HG03108 (cell line): ENCODE results near the gene SSU72.
"Not testable (repeated sequence)": the region's sequence is repeated elsewhere in the genome, so short reads cannot be mapped to it uniquely, and the experiment has no call there.

Source experiments
- ATAC-seq: cut with Tn5 transposase; IDR thresholded peaks from one replicate; pipeline ENCODE4 v1.9.1; 2021; ENCODE audit warnings: moderate library complexity; ENCODE audit not compliant: unreplicated experiment

Gene SSU72

GRCh38 chr1:1561801-1562470 is 12.7 kb downstream of the SSU72 start:
- no peak for ATAC-seq

- no peak for ATAC-seq
Measured at GRCh38 chr1:1560178-1560577, 14.5 kb downstream of the SSU72 start.

GRCh38 chr1:1559066-1559465 is 15.6 kb downstream of the SSU72 start:
- no peak for ATAC-seq

GRCh38 chr1:1558591-1558990 is 16.1 kb downstream of the SSU72 start:
- no peak for ATAC-seq

- ATAC-seq: not testable (repeated sequence)
Measured at GRCh38 chr1:1557688-1558087, 17.0 kb downstream of the SSU72 start.

DNA sequence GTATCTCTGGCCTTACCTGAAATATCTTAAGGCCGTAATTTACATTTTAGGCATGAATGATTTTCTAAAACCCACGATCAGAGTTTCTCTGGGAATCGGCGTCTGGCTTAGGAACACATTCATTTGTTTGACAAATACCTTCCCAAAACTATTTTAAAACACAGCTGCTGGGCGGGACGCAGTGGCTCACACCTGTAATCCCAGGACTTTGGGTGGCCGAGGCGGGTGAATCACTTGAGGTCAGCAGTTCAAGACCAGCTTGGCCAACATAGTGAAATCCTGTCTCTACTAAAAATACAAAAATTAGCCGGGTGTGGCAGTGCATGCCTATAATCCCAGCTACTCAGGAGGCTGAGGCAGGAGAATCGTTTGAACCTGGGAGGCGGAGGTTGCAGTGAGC is 17.7 kb downstream of the SSU72 start:
- not testable (repeated sequence) for ATAC-seq

DNA sequence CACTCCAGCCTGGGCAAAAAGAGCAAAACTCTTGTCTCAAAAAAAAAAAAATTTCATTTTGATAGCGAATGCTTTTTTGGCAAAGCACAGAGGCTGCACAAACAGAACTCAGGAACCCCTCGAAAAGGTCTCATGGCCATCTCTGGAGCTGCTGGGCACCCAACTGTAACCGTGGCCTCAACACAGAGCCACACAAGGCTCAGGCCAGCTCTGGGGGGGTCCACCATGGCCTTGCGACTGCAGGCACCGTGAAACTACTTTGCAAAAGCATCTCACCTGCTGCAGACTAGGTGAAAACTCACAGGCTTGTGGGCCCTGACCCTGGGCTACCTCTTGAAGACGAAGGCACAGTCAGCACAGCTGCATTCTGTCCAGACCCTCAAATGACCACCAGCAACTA is 18.2 kb downstream of the SSU72 start:
- no peak for ATAC-seq

- ATAC-seq: no peak
Measured at GRCh38 chr1:1554926-1555915, 19.4 kb downstream of the SSU72 start.

DNA sequence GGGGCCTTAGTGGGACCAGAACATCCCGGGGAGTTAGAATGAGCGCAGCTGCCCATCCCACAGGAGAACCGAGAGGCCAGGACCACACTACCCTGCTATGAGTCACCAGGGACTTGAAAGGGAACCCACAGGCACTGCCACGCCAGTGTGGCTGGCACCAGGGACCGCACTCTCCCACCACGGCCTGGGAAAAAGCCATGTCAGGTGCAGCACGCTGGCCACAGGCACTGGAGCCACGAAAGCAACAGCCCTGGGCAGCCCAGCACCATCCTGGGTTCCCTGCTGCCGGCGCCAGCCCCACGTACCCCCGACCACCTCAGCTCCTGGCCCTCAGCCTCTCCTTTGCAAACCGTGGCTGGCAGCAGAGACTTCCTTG is 20.1 kb downstream of the SSU72 start:
- ATAC-seq: no peak

DNA sequence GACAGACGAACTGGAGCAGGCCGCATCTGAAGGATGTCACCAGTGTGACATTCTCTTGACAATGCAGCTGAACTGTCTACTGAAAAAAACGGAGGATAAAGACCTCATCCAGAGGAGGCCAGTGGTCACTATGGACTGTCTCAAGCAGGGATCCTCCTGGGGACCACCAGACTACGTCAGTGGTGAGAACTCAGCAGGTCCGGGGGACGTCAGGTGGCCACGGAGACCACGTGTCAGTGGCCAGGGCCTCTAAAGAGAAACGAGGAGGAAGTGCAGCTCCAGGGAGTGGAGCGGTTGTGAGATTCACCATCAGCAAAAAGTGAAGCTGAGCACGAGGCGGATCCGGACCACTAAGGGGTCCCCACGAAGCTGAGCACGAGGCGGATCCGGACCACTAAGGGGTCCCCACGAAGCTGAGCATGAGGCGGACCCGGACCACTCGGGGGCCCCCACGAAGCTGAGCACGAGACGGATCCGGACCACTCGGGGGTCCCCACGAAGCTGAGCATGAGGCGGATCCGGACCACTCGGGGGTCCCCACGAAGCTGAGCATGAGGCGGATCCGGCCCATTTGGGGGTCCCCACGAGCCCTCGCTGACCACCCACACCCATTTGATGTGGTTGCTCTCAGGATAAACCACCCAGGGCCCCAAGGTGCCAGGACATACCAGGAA is 20.7 kb downstream of the SSU72 start:
- no peak for ATAC-seq

DNA sequence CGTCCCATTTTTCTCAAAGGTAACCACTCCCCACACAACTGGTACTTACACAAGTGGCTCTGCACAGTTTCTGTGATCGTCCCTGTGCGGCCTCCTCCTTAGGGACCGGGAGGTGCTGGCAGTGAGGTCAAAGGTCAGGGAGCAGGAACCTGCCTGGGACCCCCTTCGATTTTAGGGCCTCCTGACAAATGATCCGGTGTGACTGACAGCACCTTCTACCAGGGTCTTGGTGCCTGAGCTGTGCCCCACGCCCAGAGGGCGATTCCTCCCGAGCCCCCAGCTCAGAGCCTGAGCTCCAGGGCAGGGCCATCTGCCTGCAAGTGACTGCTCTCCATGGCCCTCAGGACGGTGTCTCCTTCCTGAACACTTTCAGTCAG is 22.4 kb downstream of the SSU72 start:
- ATAC-seq: no peak

DNA sequence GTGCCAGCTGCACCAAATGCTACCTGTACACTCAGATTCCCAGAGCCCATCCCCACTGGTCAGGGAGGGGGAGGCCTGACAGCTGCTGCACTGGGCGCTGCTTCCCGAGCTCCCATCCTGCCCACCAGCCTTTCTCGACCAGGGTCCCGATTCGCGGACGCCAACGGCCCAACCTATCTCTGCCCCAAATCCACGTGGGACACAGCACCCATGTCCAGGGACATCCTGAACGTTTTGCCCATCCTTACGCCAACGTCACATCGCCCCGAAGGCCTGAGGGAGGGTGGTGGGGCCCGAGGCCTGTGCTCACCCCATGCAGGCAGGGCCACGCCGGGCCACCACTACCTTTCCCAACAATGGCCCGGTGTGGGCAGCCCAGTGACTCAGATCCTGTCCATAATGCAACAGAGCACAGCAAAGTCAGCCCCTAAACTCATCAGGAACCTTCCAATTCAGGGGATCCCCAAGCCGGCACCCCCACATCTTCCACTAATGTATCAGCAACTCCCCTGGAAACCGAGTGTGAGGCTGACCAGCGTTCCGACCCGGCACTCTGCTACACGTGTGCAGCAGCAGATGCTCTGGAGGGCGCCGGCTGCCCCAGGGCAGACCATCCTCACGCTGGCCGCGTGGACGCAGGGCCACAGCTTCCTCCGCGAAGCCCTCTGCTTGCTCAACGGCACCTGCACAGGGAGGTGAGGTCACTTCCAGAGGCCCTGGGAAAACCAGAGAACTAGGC is 23.0 kb downstream of the SSU72 start:
- ATAC-seq: no peak

- ATAC-seq: no peak
Measured at GRCh38 chr1:1550591-1551432, 23.9 kb downstream of the SSU72 start.

DNA sequence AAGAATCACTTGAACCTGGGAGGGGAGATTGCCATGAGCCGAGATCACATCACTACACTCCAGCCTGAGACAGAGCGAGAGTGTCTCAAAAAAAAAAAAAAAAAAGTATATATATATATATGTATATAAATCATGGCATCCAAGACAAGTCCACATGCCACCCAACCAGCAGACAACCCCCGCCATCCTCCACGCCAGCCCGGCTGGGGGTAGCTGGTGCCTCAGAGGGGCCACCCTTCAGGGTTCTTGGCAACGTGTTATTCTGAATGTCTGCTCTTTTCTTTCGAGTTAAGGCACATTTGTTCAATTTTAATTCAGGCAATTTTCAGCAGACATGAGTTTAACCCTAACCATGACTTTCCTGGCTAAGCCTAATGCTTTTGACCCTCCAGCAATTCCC is 24.6 kb downstream of the SSU72 start:
- ATAC-seq: no peak

- ATAC-seq: no peak
Measured at GRCh38 chr1:1548591-1548990, 26.1 kb downstream of the SSU72 start.

GRCh38 chr1:1547476-1547875 is 27.2 kb downstream of the SSU72 start:
- no peak for ATAC-seq

GRCh38 chr1:1547011-1547410 is 27.7 kb downstream of the SSU72 start:
- ATAC-seq: no peak

DNA sequence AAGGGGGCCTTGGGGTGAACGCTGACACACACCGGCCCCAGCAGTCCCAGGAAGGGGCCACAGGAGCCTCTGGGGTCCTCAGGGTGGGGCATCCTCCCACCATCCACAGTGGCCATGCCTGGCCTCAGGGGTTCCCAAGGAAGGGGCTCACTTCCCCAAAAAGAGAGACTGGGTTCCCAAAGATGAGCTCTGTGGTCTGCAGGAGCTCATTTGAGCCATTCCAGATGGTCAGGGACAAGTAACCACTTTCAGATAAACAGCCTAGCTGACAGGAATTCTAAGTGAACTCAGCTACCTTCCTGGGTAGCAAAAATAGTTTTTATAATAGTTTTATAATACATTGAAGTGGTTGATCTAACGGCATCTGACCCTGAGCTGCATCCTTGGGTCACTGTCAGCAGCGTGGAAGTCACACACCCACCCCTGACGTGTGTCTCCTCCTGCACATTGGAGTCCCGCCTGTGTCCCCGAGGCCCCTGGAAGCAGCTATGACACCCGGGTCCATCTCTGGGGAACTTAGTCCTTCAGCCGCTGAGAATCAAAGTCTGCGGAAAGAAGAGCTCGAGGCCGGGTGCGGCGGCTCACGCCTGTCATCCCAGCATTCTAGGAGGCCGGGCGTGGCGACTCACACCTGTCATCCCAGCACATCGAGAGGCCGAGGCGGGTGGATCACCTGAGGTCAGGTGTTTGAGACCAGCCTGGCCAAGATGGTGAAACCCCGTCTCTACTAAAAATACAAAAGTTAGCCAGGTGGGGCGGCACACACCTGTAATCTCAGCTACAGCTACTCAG is 28.5 kb downstream of the SSU72 start:
- no peak for ATAC-seq

DNA sequence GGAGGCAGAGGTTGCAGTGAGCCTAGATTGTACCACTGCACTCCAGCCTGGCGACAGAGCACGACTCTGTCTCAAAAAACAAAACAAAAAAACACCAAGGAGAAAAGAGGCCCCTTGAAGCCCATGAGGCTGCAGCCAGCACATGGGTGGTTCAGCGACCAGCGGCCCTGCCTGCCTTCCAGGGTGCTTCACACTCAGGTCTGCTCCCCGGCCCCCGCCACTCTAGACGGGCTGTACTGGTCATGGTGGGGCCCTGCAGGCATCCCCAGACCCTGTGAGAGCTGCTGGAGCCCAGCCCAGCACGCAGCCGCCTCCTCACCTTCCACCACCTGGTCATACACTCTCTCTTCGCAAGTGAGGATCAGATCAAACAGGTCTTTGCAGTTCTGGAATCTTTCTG is 30.1 kb downstream of the SSU72 start:
- no peak for ATAC-seq
